T-helper 17 cell (primary cell): ENCODE measurements around the gene SMIM7. TPM values are rescaled to one million over a fixed set of nuclear protein-coding genes. Genes with fewer than 3 reads are reported as not detected.
"Not testable (repeated sequence)": the region's sequence is repeated elsewhere in the genome, so short reads cannot be mapped to it uniquely, and the experiment has no call there.

Experiments used
- ATAC-seq: fragments of 150-1000 bp; cut with Tn5 transposase; 2 replicates; pipeline ENCODE4 v1.10.0; 2021; ENCODE audit warnings: mild to moderate bottlenecking, moderate library complexity
- DNase-seq, 3 donors: peaks; one replicate each; pipeline versions ENCODE4 v3.0.0 to v3.0.0-alpha.2; 2020 to 2021
- H3K9me3 ChIP-seq: one replicate; pipeline ENCODE4 v1.7.0; 2013; ENCODE audit warnings: low read length, mild to moderate bottlenecking; ENCODE audit not compliant: control insufficient read depth, poor library complexity, severe bottlenecking
- H3K27ac Mint-ChIP-seq: one replicate; pipeline ENCODE4 v1.8.0; 2022; ENCODE audit warnings: mild to moderate bottlenecking, moderate library complexity, mixed read lengths
- H3K27me3 Mint-ChIP-seq: one replicate; pipeline ENCODE4 v1.8.0; 2022; ENCODE audit warnings: mixed read lengths
- H3K36me3 Mint-ChIP-seq: one replicate; pipeline ENCODE4 v1.8.0; 2022; ENCODE audit warnings: low read depth, mixed read lengths
- H3K4me1 Mint-ChIP-seq: one replicate; pipeline ENCODE4 v1.8.0; 2022; ENCODE audit warnings: mild to moderate bottlenecking, mixed read lengths
- H3K4me3 Mint-ChIP-seq: one replicate; pipeline ENCODE4 v1.8.0; 2022; ENCODE audit warnings: mild to moderate bottlenecking, moderate library complexity, mixed read lengths
- total RNA-seq, 4 donors: library from RNA in 2 of 4; stranded (reverse) in 2 of 4; gene quantifications; one replicate each; pipeline ENCODE4 v1.2.3 and lab custom pipeline; 2022 to 2026

SMIM7 gene
- total RNA-seq: 10 to 100 TPM; 60.7 to 70.2 TPM
- 25.8 to 29.2 reads per million in 2 donors for total RNA-seq (lab: John Stamatoyannopoulos, UW)

GRCh38 chr19:16659832-16660708, at the start of gene SMIM7:
Gene SMIM7 (minus strand): TSS chr19:16660144. CDS start chr19:16660110, 34 bp downstream.
- no peaks in the 10 kb centered on the region for H3K9me3 ChIP-seq
- Mint-ChIP-seq H3K36me3 (peaks cover 2% of the 10 kb centered on the region), H3K4me1 (peaks cover 34% of the 10 kb centered on the region), H3K4me3 (peak within 1 kb of the TSS; percentile 96), H3K27me3 (no peaks in the 10 kb centered on the region), H3K27ac (peak within 1 kb of the TSS; percentile 92)
- DNase-seq (peak; percentile 97 to 99 (median 97)), ATAC-seq (peak; percentile 97)

- Mint-ChIP-seq H3K27ac (no peak overlapping the region), H3K4me3 (no peak overlapping the region), H3K27me3 (no peaks in the 10 kb centered on the region), H3K36me3 (peaks cover 2% of the 10 kb centered on the region), H3K4me1 (no peaks in the 10 kb centered on the region)
- DNase-seq (no peak), ATAC-seq (no peak)
- H3K9me3 ChIP-seq: no peaks in the 10 kb centered on the region
These were observed 43.7 kb upstream of the SMIM7 start for GRCh38 chr19:16703677-16704076.

- H3K9me3 ChIP-seq: no peaks in the 10 kb centered on the region
- no peak for ATAC-seq
- Mint-ChIP-seq H3K27ac (no peak overlapping the region), H3K27me3 (no peaks in the 10 kb centered on the region), H3K4me1 (no peaks in the 10 kb centered on the region), H3K36me3 (peaks cover 2% of the 10 kb centered on the region), H3K4me3 (no peak overlapping the region)
- DNase-seq: no peak
These were observed 42.2 kb upstream of the SMIM7 start for GRCh38 chr19:16702123-16702522.

GRCh38 chr19:16698914-16699313, 39.0 kb upstream of the SMIM7 start:
- DNase-seq: no peak
- H3K36me3 Mint-ChIP-seq: peaks cover 2% of the 10 kb centered on the region
- no peaks in the 10 kb centered on the region for H3K27me3 Mint-ChIP-seq
- no peak overlapping the region for H3K27ac Mint-ChIP-seq
- ATAC-seq: no peak
- no peaks in the 10 kb centered on the region for H3K4me1 Mint-ChIP-seq
- no peak overlapping the region for H3K4me3 Mint-ChIP-seq
- H3K9me3 ChIP-seq: no peaks in the 10 kb centered on the region

GRCh38 chr19:16688084-16688483, 28.1 kb upstream of the SMIM7 start:
- Mint-ChIP-seq H3K27ac (no peak overlapping the region), H3K36me3 (no peaks in the 10 kb centered on the region), H3K27me3 (no peaks in the 10 kb centered on the region), H3K4me1 (no peaks in the 10 kb centered on the region), H3K4me3 (no peak overlapping the region)
- DNase-seq: no peak
- ATAC-seq: no peak
- H3K9me3 ChIP-seq: no peaks in the 10 kb centered on the region

GRCh38 chr19:16684216-16684615, 24.3 kb upstream of the SMIM7 start:
- no peaks in the 10 kb centered on the region for H3K27me3 Mint-ChIP-seq
- H3K27ac Mint-ChIP-seq: no peak overlapping the region
- no peak for ATAC-seq
- DNase-seq: no peak
- H3K4me3 Mint-ChIP-seq: no peak overlapping the region
- H3K9me3 ChIP-seq: peaks cover 5% of the 10 kb centered on the region
- H3K36me3 Mint-ChIP-seq: no peaks in the 10 kb centered on the region
- no peaks in the 10 kb centered on the region for H3K4me1 Mint-ChIP-seq

GRCh38 chr19:16682539-16682938, 22.6 kb upstream of the SMIM7 start:
- Mint-ChIP-seq H3K36me3 (no peaks in the 10 kb centered on the region), H3K27me3 (no peaks in the 10 kb centered on the region), H3K4me1 (no peaks in the 10 kb centered on the region), H3K27ac (no peak overlapping the region), H3K4me3 (no peak overlapping the region)
- ATAC-seq (no peak), DNase-seq (no peak)
- H3K9me3 ChIP-seq: peaks cover 5% of the 10 kb centered on the region

- no peak for ATAC-seq
- Mint-ChIP-seq H3K27me3 (no peaks in the 10 kb centered on the region), H3K4me1 (no peaks in the 10 kb centered on the region), H3K27ac (no peak overlapping the region), H3K4me3 (no peak overlapping the region), H3K36me3 (no peaks in the 10 kb centered on the region)
- DNase-seq: no peak
- peaks cover 5% of the 10 kb centered on the region for H3K9me3 ChIP-seq
These were observed 19.9 kb upstream of the SMIM7 start for GRCh38 chr19:16679811-16680210.

- ATAC-seq: no peak
- Mint-ChIP-seq H3K27ac (no peak overlapping the region), H3K4me1 (no peaks in the 10 kb centered on the region), H3K27me3 (no peaks in the 10 kb centered on the region), H3K36me3 (no peaks in the 10 kb centered on the region), H3K4me3 (no peak overlapping the region)
- H3K9me3 ChIP-seq: peaks cover 5% of the 10 kb centered on the region
- DNase-seq: no peak
These were observed 18.6 kb upstream of the SMIM7 start for GRCh38 chr19:16678498-16678897.

- H3K27ac Mint-ChIP-seq: no peak overlapping the region
- no peak overlapping the region for H3K4me3 Mint-ChIP-seq
- DNase-seq: no peak
- H3K4me1 Mint-ChIP-seq: no peaks in the 10 kb centered on the region
- H3K36me3 Mint-ChIP-seq: no peaks in the 10 kb centered on the region
- H3K27me3 Mint-ChIP-seq: no peaks in the 10 kb centered on the region
- no peak for ATAC-seq
- peaks cover 5% of the 10 kb centered on the region for H3K9me3 ChIP-seq
These were observed 17.1 kb upstream of the SMIM7 start for GRCh38 chr19:16677055-16677454.

- Mint-ChIP-seq H3K27ac (no peak overlapping the region), H3K4me1 (no peaks in the 10 kb centered on the region), H3K36me3 (no peaks in the 10 kb centered on the region), H3K27me3 (no peaks in the 10 kb centered on the region), H3K4me3 (no peak overlapping the region)
- no peak for DNase-seq
- ATAC-seq: no peak
- peaks cover 5% of the 10 kb centered on the region for H3K9me3 ChIP-seq
These were observed 16.3 kb upstream of the SMIM7 start for GRCh38 chr19:16676101-16676798.

- not testable (repeated sequence) for H3K9me3 ChIP-seq, H3K4me1 Mint-ChIP-seq, H3K4me3 Mint-ChIP-seq, ATAC-seq, H3K27ac Mint-ChIP-seq, DNase-seq, H3K36me3 Mint-ChIP-seq, H3K27me3 Mint-ChIP-seq
These were observed 13.9 kb upstream of the SMIM7 start for GRCh38 chr19:16673839-16674238.

- no peak for ATAC-seq
- Mint-ChIP-seq H3K27me3 (no peaks in the 10 kb centered on the region), H3K4me1 (no peaks in the 10 kb centered on the region), H3K36me3 (no peaks in the 10 kb centered on the region), H3K27ac (no peak overlapping the region), H3K4me3 (no peak overlapping the region)
- H3K9me3 ChIP-seq: no peaks in the 10 kb centered on the region
- no peak for DNase-seq
These were observed 13.3 kb upstream of the SMIM7 start for GRCh38 chr19:16673231-16673630.
